ENCODE data around the gene PJVK. TPM values are rescaled to one million over a fixed set of nuclear protein-coding genes. Genes with fewer than 3 reads are reported as not detected.

The PJVK gene
- total and polyA plus RNA-seq, 9 of the 15 experiments (the other 6 are each of a cell fraction or from before 2014, with no cell fraction given): 0.11 to 1.5 (median 0.73) TPM

DNA sequence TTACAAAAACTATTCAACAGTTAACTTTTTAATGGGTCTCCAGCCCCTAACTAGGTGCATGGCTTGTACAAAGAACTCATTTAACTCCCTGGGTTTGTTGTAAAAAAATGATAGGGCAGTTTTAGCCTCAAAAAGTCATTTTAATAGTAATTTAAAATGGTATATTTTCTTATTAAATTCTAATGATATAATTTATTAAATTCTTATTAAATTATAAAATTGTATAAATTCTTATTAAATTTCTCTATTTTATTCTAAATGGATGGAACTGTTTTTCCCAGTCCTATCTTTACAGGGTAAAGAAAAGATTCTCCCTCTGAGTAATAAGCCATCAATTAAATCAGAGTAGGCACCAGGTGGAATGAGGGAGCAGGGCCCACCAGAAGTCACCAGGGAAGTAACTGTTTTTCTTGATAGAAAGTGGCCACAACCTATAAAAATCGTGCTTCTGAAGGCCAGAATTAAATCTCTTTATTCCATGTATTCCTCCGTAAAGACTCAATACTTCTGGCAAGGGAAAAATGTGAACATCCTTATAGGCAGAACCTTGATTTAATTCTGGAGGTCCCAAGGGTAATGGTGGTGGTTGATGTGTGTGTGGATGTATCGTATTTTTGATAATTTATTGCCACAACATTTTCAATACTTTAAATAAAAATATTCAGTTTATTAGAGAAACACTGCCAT lies 26.4 kb downstream of the PJVK start:
- 0% methylated on average over 3 of the region's 3 CpGs for WGBS (ENCODE audit: insufficient coverage, low coverage, missing lambda C conversion rate)
- Histone ChIP-seq H3K79me2 (ENCODE audit: control insufficient read depth, insufficient read depth, low read length) (peaks cover 32% of the 10 kb centered on the region), H3K4me2 (ENCODE audit: insufficient read depth, low read length) (peak overlapping the region; percentile 95), H3K4me1 (replicated peaks in 1 of 2; ENCODE audit: control insufficient read depth in 2 of 2, insufficient read depth in 2 of 2, low read length in 2 of 2) (peaks cover 19 to 25% of the 10 kb centered on the region in 2 experiments), H3K4me3 (peak overlapping the region; percentile 57), H3K27me3 (ENCODE audit: control insufficient read depth in 2 of 2, insufficient read depth in 2 of 2, low read length in 2 of 2) (no peaks in the 10 kb centered on the region), H3K9ac (ENCODE audit: insufficient read depth in 1 of 2, low read depth in 2 of 2, low read length in 2 of 2) (peak overlapping the region in 1 of 2 experiments; percentile 75; a peak in 2 of 4 replicates), H2AFZ (ENCODE audit: low read depth, low read length) (peak overlapping the region; percentile 98), H3K9me3 (replicated peaks; ENCODE audit: control insufficient read depth, insufficient read depth, low read depth, low read length) (no peaks in the 10 kb centered on the region), H3K27ac (ENCODE audit: extremely low read depth, low read depth, low read length) (peak overlapping the region; percentile 72; the same call in 2 of the 3 replicates), H4K20me1 (replicated peaks; ENCODE audit: control insufficient read depth, insufficient read depth, low read length) (no peaks in the 10 kb centered on the region), H3K9me1 (ENCODE audit: control insufficient read depth, insufficient read depth, low read length) (no peaks in the 10 kb centered on the region), H3K36me3 (ENCODE audit: control insufficient read depth, insufficient read depth, low read length) (no peaks in the 10 kb centered on the region)
- in situ Hi-C loops (cut with MboI) (no loop called here), intact Hi-C loops (cut with micrococcal nuclease) (loop anchor here (2.0 to 10.0 kb wide), 6 partner anchors 63 to 1527 kb away; partner anchors contain the start of genes CWC22 and RBM45)
- CTCF ChIA-PET (ENCODE audit: low intra/inter-chr PET ratio): no interaction called here
- FAIRE-seq: no peak
- no peak for ATAC-seq
- TF ChIP-seq CBX5 (IDR thresholded peaks at IDR 0.05; ENCODE audit: borderline replicate concordance, low read depth) (no peak), PRMT5 (CRISPR knock-in tag; IDR thresholded peaks at IDR 0.05) (no peak), RAD51 (IDR thresholded peaks at IDR 0.05; ENCODE audit: borderline replicate concordance, low read depth) (no peak), KDM1A (IDR thresholded peaks at IDR 0.05) (0 out of 4 replicates have a peak, but pooled peaks of 1 of the 2 experiments have one; percentile 42)
- TF ChIP-seq, protein P1, sequence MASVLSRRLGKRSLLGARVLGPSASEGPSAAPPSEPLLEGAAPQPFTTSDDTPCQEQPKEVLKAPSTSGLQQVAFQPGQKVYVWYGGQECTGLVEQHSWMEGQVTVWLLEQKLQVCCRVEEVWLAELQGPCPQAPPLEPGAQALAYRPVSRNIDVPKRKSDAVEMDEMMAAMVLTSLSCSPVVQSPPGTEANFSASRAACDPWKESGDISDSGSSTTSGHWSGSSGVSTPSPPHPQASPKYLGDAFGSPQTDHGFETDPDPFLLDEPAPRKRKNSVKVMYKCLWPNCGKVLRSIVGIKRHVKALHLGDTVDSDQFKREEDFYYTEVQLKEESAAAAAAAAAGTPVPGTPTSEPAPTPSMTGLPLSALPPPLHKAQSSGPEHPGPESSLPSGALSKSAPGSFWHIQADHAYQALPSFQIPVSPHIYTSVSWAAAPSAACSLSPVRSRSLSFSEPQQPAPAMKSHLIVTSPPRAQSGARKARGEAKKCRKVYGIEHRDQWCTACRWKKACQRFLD (CRISPR knock-in tag; IDR thresholded peaks at IDR 0.05): peak; percentile 54; the same call in 1 of the 2 replicates
- POLR2A ChIA-PET: interaction anchor here (0.7 to 1.0 kb wide), 2 partner anchors 9 to 22 kb away, joined by 3 read pairs; no protein-coding TSS in a partner anchor
- no TSS peak for BruUV-seq (replicated peaks)
- DNase-seq (ENCODE audit: extremely low read depth in 1 of 4, low spot score in 3 of 4): peak in 1 of 4 experiments; percentile 19

Measured in K562 (cell line).